ENCODE results near the gene YJEFN3. TPM values are rescaled to one million over a fixed set of nuclear protein-coding genes. Genes with fewer than 3 reads are reported as not detected.

YJEFN3 gene
- total and polyA plus RNA-seq, 2 of the 8 experiments (the other 6 are each of a cell fraction or from before 2014, with no cell fraction given) = 5.7 to 9.4 TPM

DNA sequence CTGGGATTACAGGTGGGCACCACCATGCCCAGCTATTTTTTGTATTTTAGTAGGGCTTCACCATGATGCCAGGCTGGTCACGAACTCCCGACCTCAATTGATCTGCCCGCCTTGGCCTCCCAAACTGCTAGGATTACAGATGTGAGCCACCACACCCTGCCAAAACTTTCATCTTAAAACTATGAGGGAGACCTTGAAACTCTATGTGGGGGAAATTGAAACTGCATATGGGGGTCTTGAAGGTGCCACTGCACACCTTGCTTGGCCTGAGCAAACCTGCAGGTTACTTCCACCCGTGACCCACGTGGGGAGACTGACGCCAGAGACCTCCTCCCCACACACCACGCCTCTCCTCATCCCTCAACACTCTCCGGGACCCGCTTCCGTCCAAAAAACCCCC is 25.0 kb downstream of the YJEFN3 start (continued):
- TF ChIP-seq POLR2A (IDR thresholded peaks at IDR 0.05; ENCODE audit: control extremely low read depth in 1 of 2, low read depth in 2 of 2, low read length in 2 of 2) = no peak
- TF ChIP-seq JUN (IDR thresholded peaks at IDR 0.05; ENCODE audit: low read depth, low read length) = no peak
- TF ChIP-seq SIN3A (conservative IDR thresholded peaks at IDR 0.05 in 1 of 2, IDR thresholded peaks at IDR 0.05 in 1 of 2; ENCODE audit: low read depth in 1 of 2, low read length in 2 of 2) = no peak
- TF ChIP-seq EGR1 (IDR thresholded peaks at IDR 0.05; ENCODE audit: borderline replicate concordance, low read depth, low read length) = no peak
- TF ChIP-seq EP300 (IDR thresholded peaks at IDR 0.05; ENCODE audit: borderline replicate concordance in 1 of 2, low read depth in 2 of 2, low read length in 2 of 2) = no peak

Measured in H1 (cell line).